ENCODE measurements around the gene HSPA12B.

Gene HSPA12B

GRCh38 chr20:3741836-3742458 lies 9.5 kb downstream of the HSPA12B start:
- no peak overlapping the region for H3K4me3 ChIP-seq (replicated peaks; ENCODE audit: low read depth, low read length)
- no peak for DNase-seq (ENCODE audit: low read depth)
- no peak for TF ChIP-seq CTCF (IDR thresholded peaks at IDR 0.05; ENCODE audit: low read length, missing control alignments)

- no peak for TF ChIP-seq CTCF (IDR thresholded peaks at IDR 0.05; ENCODE audit: low read length, missing control alignments)
- H3K4me3 ChIP-seq (replicated peaks; ENCODE audit: low read depth, low read length): no peak overlapping the region
- no peak for DNase-seq (ENCODE audit: low read depth)
These were observed 10.8 kb downstream of the HSPA12B start for GRCh38 chr20:3743251-3743650.

- no peak overlapping the region for H3K4me3 ChIP-seq (replicated peaks; ENCODE audit: low read depth, low read length)
- DNase-seq (ENCODE audit: low read depth): no peak
These were observed 11.6 kb downstream of the HSPA12B start for GRCh38 chr20:3744037-3744436.

GRCh38 chr20:3744806-3745685 lies 12.6 kb downstream of the HSPA12B start:
- DNase-seq (ENCODE audit: low read depth): peak; percentile 21
- no peak for TF ChIP-seq CTCF (IDR thresholded peaks at IDR 0.05; ENCODE audit: low read length, missing control alignments)
- no peak overlapping the region for H3K4me3 ChIP-seq (replicated peaks; ENCODE audit: low read depth, low read length)

More at GRCh38 chr20:3744037-3744436, 11.6 kb downstream of the HSPA12B start:
- no peak for TF ChIP-seq CTCF (IDR thresholded peaks at IDR 0.05; ENCODE audit: low read length, missing control alignments)

- no peak overlapping the region for H3K4me3 ChIP-seq (replicated peaks; ENCODE audit: low read depth, low read length)
- DNase-seq (ENCODE audit: low read depth): no peak
- no peak for TF ChIP-seq CTCF (IDR thresholded peaks at IDR 0.05; ENCODE audit: low read length, missing control alignments)
These were observed 13.2 kb downstream of the HSPA12B start for GRCh38 chr20:3745686-3746173.

- DNase-seq (ENCODE audit: low read depth): no peak
- no peak for TF ChIP-seq CTCF (IDR thresholded peaks at IDR 0.05; ENCODE audit: low read length, missing control alignments)
- no peak overlapping the region for H3K4me3 ChIP-seq (replicated peaks; ENCODE audit: low read depth, low read length)
These were observed 15.0 kb downstream of the HSPA12B start for GRCh38 chr20:3747471-3747870.
